ENCODE data around the gene GNB2. TPM values are rescaled to one million over a fixed set of nuclear protein-coding genes. Genes with fewer than 3 reads are reported as not detected.
"Not testable (repeated sequence)": the region's sequence is repeated elsewhere in the genome, so short reads cannot be mapped to it uniquely, and the experiment has no call there.

Gene GNB2
- total and polyA plus RNA-seq, 2 donors from 2014 or later: 234 to 265 TPM

DNA sequence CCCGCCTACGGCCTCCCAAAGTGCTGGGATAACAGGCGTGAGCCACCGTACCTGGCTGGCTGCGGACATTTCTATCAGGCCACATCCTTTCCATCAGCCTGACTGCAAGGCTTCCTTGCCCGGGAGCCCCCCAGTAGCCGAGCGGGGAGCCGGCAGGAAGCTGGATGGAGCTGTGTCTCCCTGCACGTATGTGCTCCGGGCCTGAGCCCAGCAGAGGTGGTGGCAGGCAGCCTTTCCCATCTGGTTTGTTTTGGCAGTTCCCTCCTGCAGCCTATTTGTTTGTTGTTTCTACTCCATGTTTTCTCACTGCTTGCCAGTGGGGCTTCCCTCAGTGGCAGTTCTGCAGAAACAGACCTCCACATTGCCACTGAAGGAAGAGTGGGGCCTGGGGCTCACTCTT lies 37.8 kb downstream of the GNB2 start:
- Histone ChIP-seq H3K27me3 (ENCODE audit: control insufficient read depth, insufficient read depth, low read length) (no peaks in the 10 kb centered on the region), H3K4me3 (ENCODE audit: low read length in 3 of 3) (no peak overlapping the region), H3K4me1 (ENCODE audit: control insufficient read depth in 2 of 3, insufficient read depth in 2 of 3, low read depth in 1 of 3, low read length in 3 of 3) (peaks cover 0 to 7% (median 0%) of the 10 kb centered on the region in 3 donors), H3K9ac (ENCODE audit: low read length in 3 of 3) (no peak overlapping the region), H3K27ac (ENCODE audit: low read depth in 2 of 2, low read length in 2 of 2) (no peak overlapping the region), H3K36me3 (ENCODE audit: control insufficient read depth in 2 of 3, insufficient read depth in 3 of 3, low read length in 3 of 3) (peaks cover 0 to 2% (median 0%) of the 10 kb centered on the region in 3 donors), H3K9me3 (ENCODE audit: control insufficient read depth in 2 of 3, insufficient read depth in 1 of 3, low read length in 3 of 3) (no peaks in the 10 kb centered on the region)
- intact Hi-C loops (cut with DNase I): no loop called here
- FAIRE-seq: no peak
- DNase-seq: peak in 1 of 5 donors; percentile 42
- TF ChIP-seq, protein P1, sequence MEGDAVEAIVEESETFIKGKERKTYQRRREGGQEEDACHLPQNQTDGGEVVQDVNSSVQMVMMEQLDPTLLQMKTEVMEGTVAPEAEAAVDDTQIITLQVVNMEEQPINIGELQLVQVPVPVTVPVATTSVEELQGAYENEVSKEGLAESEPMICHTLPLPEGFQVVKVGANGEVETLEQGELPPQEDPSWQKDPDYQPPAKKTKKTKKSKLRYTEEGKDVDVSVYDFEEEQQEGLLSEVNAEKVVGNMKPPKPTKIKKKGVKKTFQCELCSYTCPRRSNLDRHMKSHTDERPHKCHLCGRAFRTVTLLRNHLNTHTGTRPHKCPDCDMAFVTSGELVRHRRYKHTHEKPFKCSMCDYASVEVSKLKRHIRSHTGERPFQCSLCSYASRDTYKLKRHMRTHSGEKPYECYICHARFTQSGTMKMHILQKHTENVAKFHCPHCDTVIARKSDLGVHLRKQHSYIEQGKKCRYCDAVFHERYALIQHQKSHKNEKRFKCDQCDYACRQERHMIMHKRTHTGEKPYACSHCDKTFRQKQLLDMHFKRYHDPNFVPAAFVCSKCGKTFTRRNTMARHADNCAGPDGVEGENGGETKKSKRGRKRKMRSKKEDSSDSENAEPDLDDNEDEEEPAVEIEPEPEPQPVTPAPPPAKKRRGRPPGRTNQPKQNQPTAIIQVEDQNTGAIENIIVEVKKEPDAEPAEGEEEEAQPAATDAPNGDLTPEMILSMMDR (IDR thresholded peaks at IDR 0.05; ENCODE audit: borderline replicate concordance, extremely low read depth, insufficient read depth): no peak

DNA sequence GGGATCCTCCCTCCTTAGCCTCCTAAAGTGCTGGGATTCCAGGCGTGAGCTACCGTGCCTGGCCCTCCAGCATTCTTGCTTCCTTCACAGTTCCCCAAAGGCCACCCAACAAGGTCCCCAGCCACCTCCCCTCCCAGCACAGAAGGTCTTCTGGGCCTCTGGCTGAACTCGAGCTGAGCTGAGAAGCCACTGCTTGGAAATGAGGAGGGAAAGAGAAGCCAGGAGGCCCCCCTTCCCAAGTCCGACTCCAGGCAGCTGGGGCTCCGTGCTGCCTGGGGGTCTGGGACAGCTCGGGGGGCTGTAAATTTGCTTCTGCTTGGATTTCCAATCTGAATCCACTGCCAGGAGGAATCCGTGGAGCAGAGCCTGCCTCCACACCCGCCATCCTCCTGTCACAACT lies 41.2 kb downstream of the GNB2 start:
- Histone ChIP-seq H3K36me3 (ENCODE audit: control insufficient read depth in 2 of 3, insufficient read depth in 3 of 3, low read length in 3 of 3) (no peaks in the 10 kb centered on the region), H3K27me3 (ENCODE audit: control insufficient read depth, insufficient read depth, low read length) (peaks cover 5% of the 10 kb centered on the region), H3K9ac (ENCODE audit: low read length in 3 of 3) (no peak overlapping the region), H3K9me3 (ENCODE audit: control insufficient read depth in 2 of 3, insufficient read depth in 1 of 3, low read length in 3 of 3) (peaks cover 0 to 5% (median 0%) of the 10 kb centered on the region in 3 donors), H3K27ac (ENCODE audit: low read depth in 2 of 2, low read length in 2 of 2) (no peak overlapping the region), H3K4me1 (ENCODE audit: control insufficient read depth in 2 of 3, insufficient read depth in 2 of 3, low read depth in 1 of 3, low read length in 3 of 3) (no peaks in the 10 kb centered on the region), H3K4me3 (ENCODE audit: low read length in 3 of 3) (no peak overlapping the region)
- TF ChIP-seq, protein P1 (IDR thresholded peaks at IDR 0.05; ENCODE audit: borderline replicate concordance, extremely low read depth, insufficient read depth): no peak
- DNase-seq: peak in 1 of 5 donors; percentile 64
- FAIRE-seq: no peak
- intact Hi-C loops (cut with DNase I): no loop called here

DNA sequence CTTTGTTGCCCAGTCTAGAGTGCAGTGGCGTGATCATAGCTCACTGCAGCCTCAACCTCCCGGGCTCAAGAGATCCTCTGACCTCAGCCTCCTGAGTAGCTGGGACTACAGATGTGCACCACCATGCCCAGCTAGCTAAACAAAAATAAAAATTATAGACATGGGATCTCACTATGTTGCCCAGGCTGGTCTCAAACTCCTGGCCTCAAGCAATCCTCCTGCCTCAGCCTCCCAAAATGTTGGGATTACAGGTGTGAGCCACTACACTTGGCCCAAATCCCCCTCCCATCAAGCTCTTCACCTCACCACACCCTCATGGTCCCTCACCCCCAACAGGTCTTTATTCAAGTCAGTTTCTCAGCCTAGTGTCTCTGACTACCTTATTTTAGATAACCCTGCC lies 43.5 kb downstream of the GNB2 start:
- H3K27ac ChIP-seq (ENCODE audit: low read depth in 2 of 2, low read length in 2 of 2); H3K9ac ChIP-seq (ENCODE audit: low read length in 3 of 3); H3K4me1 ChIP-seq (ENCODE audit: control insufficient read depth in 2 of 3, insufficient read depth in 2 of 3, low read depth in 1 of 3, low read length in 3 of 3); H3K4me3 ChIP-seq (ENCODE audit: low read length in 3 of 3); H3K36me3 ChIP-seq (ENCODE audit: control insufficient read depth in 2 of 3, insufficient read depth in 3 of 3, low read length in 3 of 3); FAIRE-seq; H3K9me3 ChIP-seq (ENCODE audit: control insufficient read depth in 2 of 3, insufficient read depth in 1 of 3, low read length in 3 of 3); intact Hi-C loops (cut with DNase I); DNase-seq: not testable (repeated sequence)
- peaks cover 15% of the 10 kb centered on the region for H3K27me3 ChIP-seq (ENCODE audit: control insufficient read depth, insufficient read depth, low read length)

GRCh38 chr7:100719523-100720278 lies 46.2 kb downstream of the GNB2 start:
- Histone ChIP-seq H3K4me3 (ENCODE audit: low read length in 3 of 3) (no peak overlapping the region), H3K27ac (ENCODE audit: low read depth in 2 of 2, low read length in 2 of 2) (no peak overlapping the region), H3K9ac (ENCODE audit: low read length in 3 of 3) (no peak overlapping the region), H3K9me3 (ENCODE audit: control insufficient read depth in 2 of 3, insufficient read depth in 1 of 3, low read length in 3 of 3) (peaks cover 0 to 5% (median 0%) of the 10 kb centered on the region in 3 donors), H3K27me3 (ENCODE audit: control insufficient read depth, insufficient read depth, low read length) (peaks cover 15% of the 10 kb centered on the region), H3K36me3 (ENCODE audit: control insufficient read depth in 2 of 3, insufficient read depth in 3 of 3, low read length in 3 of 3) (no peaks in the 10 kb centered on the region), H3K4me1 (ENCODE audit: control insufficient read depth in 2 of 3, insufficient read depth in 2 of 3, low read depth in 1 of 3, low read length in 3 of 3) (no peaks in the 10 kb centered on the region)
- FAIRE-seq (no peak), DNase-seq (peak in 1 of 5 donors; percentile 17)
- TF ChIP-seq, protein P1 (IDR thresholded peaks at IDR 0.05; ENCODE audit: borderline replicate concordance, extremely low read depth, insufficient read depth): no peak
- intact Hi-C loops (cut with DNase I): no loop called here

All from kidney (tissue), 14 donors.